ENCODE results near the gene TMEM41B. TPM values are rescaled to one million over a fixed set of nuclear protein-coding genes. Genes with fewer than 3 reads are reported as not detected.
A peak's percentile ranks its signal among the peaks of the same experiment; 100 is the strongest.

Gene TMEM41B
- total RNA-seq, 1 experiment from 2014 or later = 88.6 TPM

DNA sequence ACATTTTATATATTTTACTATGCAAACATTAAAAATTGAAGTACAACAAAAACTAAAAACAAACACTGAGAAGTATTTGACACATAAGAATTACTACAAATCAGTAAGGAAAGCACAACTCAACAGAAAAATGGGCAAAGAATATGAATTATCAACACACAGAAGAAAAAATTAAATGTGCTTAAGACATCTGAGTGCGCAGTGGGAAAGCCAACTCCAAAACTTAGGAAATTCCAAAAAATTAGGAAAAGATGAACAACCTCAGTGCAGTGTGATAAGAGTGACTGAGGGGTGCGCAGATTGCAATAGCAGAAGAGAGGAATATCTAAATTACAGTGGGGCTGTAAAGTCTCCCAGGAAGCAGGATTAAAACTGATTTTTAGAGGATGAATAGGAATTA lies 1.9 kb upstream of the TMEM41B start:
- Histone ChIP-seq H3K9me2 (replicated peaks; ENCODE audit: insufficient read depth, low read length) (no peaks in the 10 kb centered on the region), H3K9ac (ENCODE audit: low read length) (no peak overlapping the region), H4K20me1 (ENCODE audit: insufficient read depth, low read depth, low read length) (0 out of 2 replicates have a peak, but pooled peaks cover 7% of the 10 kb centered on the region), H2AFZ (ENCODE audit: low read length) (no peak overlapping the region), H3K9me3 (ENCODE audit: low read length) (no peaks in the 10 kb centered on the region), H3K4me2 (ENCODE audit: low read depth, low read length, poor library complexity, severe bottlenecking) (no peak overlapping the region), H3K4me3 (ENCODE audit: low read length) (no peak overlapping the region), H3K4me1 (ENCODE audit: low read length) (peaks cover 55% of the 10 kb centered on the region), H3K36me3 (ENCODE audit: insufficient read depth, low read length) (0 out of 2 replicates have a peak, but pooled peaks cover 3% of the 10 kb centered on the region), H3K27me3 (ENCODE audit: low read length) (no peaks in the 10 kb centered on the region), H3K79me2 (ENCODE audit: low read length) (peaks cover 30% of the 10 kb centered on the region), H3K27ac (ENCODE audit: low read length) (no peak overlapping the region)
- DNase-seq = no peak

DNA sequence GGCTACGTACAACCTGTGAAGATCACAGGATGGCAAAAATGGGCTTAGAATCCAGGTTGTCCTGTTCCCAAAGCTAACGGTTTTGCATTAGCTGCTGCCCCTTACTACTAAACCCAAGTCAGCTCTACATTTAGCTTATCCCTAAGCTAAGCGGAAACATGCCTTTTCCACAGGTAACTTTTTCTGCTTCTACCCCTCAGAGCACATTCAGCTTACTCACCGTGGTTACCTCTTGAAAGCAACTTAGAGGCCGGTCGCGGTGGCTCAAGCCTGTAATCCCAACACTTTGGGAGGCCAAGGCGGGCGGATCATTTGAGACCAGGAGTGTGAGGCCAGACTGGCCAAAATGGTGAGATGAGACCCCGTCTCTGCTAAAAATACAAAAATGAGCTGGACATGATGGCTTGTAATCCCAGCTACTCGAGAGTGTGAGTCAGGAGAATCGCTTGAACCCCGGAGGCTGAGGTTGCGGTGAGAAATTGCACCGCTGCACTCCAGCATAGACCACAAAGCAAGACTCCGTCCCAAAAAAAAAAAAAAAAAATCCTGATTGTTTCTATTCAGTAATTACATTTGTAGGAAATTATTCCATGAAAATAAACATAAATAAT lies 790 bp upstream of the TMEM41B start:
- 0 out of 2 replicates have a peak, but pooled peaks cover 7% of the 10 kb centered on the region for H4K20me1 ChIP-seq (ENCODE audit: insufficient read depth, low read depth, low read length)
- no peaks in the 10 kb centered on the region for H3K9me3 ChIP-seq (ENCODE audit: low read length)

DNA sequence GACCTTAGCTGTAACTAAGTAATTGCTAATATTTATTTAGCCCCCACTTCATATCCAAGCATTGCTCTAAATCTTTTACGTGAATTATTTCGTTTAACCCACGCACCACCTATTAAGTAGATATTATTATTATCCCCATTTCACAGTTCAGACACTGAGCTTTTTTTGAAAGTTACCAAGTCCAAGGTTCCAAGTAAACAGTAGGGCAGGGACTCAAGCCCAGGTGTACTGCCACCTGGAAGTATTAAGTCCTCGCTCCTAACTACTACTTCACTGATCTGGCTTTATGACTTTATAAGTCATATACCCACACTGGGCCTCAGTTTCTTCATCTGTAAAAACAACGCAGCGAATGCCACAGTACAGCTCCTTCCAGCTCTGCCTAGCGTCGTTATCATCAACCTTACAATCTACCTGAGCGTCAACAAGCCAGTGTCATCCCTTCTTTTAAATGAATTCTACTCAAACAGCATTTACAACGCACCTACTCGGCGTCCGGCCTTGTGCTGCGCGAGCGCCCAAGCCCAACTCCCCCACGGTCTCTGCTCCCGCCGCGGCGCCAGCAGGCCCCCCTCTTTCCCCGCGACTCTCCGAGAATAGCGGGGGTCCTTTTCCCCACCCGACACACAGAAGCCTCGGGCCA lies 624 bp downstream of the TMEM41B start:
- H4K20me1 ChIP-seq (ENCODE audit: insufficient read depth, low read depth, low read length) = 0 out of 2 replicates have a peak, but pooled peaks cover 7% of the 10 kb centered on the region
- H3K9ac ChIP-seq (ENCODE audit: low read length) = peak overlapping the region; percentile 100
- DNase-seq = peak; percentile 66

More for the DNA sequence above, 790 bp upstream of the TMEM41B start:
- H3K36me3 ChIP-seq (ENCODE audit: insufficient read depth, low read length) = 0 out of 2 replicates have a peak, but pooled peaks cover 3% of the 10 kb centered on the region
- peak overlapping the region; percentile 71 for H3K4me3 ChIP-seq (ENCODE audit: low read length)
- peaks cover 41% of the 10 kb centered on the region for H3K79me2 ChIP-seq (ENCODE audit: low read length)
- no peak for DNase-seq
- H3K9me2 ChIP-seq (replicated peaks; ENCODE audit: insufficient read depth, low read length) = no peaks in the 10 kb centered on the region
- H3K27me3 ChIP-seq (ENCODE audit: low read length) = no peaks in the 10 kb centered on the region
- peak overlapping the region; percentile 87 for H3K27ac ChIP-seq (ENCODE audit: low read length)
- peaks cover 55% of the 10 kb centered on the region for H3K4me1 ChIP-seq (ENCODE audit: low read length)
- H3K4me2 ChIP-seq (ENCODE audit: low read depth, low read length, poor library complexity, severe bottlenecking) = peak overlapping the region; percentile 98
- H3K9ac ChIP-seq (ENCODE audit: low read length) = peak overlapping the region; percentile 80
- peak overlapping the region; percentile 55; the same call in 1 of the 2 replicates for H2AFZ ChIP-seq (ENCODE audit: low read length)

DNA sequence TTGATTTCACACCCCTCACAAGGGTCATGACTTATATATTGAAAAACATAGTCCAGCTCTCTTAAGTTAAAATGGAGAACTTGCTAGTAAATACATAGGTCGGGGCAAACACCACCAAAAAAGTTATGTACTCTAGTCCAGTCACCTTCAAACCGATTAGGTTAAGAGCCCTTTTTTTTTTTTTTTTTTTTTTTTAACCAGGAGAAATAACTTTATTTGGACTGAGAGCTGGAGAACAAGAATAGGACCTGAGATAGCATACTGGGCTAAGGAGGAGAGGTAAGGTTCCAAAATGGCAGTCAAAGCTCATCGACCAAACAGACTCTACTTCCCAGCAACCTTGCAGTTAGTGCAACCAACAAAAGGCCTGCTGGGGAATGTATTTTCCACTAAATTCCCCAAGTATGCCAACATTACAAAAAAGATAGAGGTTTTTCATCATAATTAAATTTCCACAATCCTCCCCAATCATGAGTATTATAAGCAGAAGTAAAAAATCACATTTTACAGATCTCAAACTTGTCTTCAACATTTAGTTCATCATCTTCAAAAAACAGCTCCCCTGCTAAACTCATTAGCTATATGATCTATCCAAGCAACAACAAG lies 3.8 kb downstream of the TMEM41B start:
- Histone ChIP-seq H3K9ac (ENCODE audit: low read length) (no peak overlapping the region), H3K9me3 (ENCODE audit: low read length) (no peaks in the 10 kb centered on the region), H4K20me1 (ENCODE audit: insufficient read depth, low read depth, low read length) (0 out of 2 replicates have a peak, but pooled peaks cover 11% of the 10 kb centered on the region), H3K27me3 (ENCODE audit: low read length) (no peaks in the 10 kb centered on the region), H2AFZ (ENCODE audit: low read length) (no peak overlapping the region), H3K27ac (ENCODE audit: low read length) (no peak overlapping the region), H3K4me3 (ENCODE audit: low read length) (no peak overlapping the region), H3K79me2 (ENCODE audit: low read length) (peaks cover 86% of the 10 kb centered on the region), H3K9me2 (replicated peaks; ENCODE audit: insufficient read depth, low read length) (no peaks in the 10 kb centered on the region), H3K36me3 (ENCODE audit: insufficient read depth, low read length) (0 out of 2 replicates have a peak, but pooled peaks cover 3% of the 10 kb centered on the region), H3K4me1 (ENCODE audit: low read length) (peaks cover 30% of the 10 kb centered on the region), H3K4me2 (ENCODE audit: low read depth, low read length, poor library complexity, severe bottlenecking) (no peak overlapping the region)
- DNase-seq = no peak

More for the DNA sequence above, 624 bp downstream of the TMEM41B start:
- H2AFZ ChIP-seq (ENCODE audit: low read length) = peak overlapping the region; percentile 59; the same call in 1 of the 2 replicates
- H3K27ac ChIP-seq (ENCODE audit: low read length) = peak overlapping the region; percentile 86
- H3K9me3 ChIP-seq (ENCODE audit: low read length) = no peaks in the 10 kb centered on the region
- 0 out of 2 replicates have a peak, but pooled peaks cover 3% of the 10 kb centered on the region for H3K36me3 ChIP-seq (ENCODE audit: insufficient read depth, low read length)
- H3K9me2 ChIP-seq (replicated peaks; ENCODE audit: insufficient read depth, low read length) = no peaks in the 10 kb centered on the region
- H3K4me1 ChIP-seq (ENCODE audit: low read length) = peaks cover 47% of the 10 kb centered on the region
- peak overlapping the region; percentile 98 for H3K4me2 ChIP-seq (ENCODE audit: low read depth, low read length, poor library complexity, severe bottlenecking)
- peaks cover 55% of the 10 kb centered on the region for H3K79me2 ChIP-seq (ENCODE audit: low read length)
- H3K4me3 ChIP-seq (ENCODE audit: low read length) = peak overlapping the region; percentile 96
- H3K27me3 ChIP-seq (ENCODE audit: low read length) = no peaks in the 10 kb centered on the region

DNA sequence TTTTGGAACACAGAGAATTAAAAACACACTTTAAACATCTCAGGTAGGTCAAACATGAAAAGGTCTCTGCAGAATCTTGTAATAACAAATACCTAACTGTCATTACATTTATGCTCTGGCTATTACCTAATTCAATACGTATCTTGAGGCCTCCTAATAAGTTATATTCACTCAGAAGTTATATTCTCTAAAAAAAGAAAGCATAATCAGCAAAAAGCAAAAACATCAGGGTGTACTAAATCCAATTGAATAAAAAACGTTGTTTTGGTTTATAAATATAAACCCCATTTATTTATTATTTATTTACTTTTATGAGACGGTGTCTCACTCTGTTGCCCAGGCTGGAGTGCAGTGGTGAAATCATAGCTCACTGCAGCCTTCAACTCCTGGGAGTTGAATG lies 10.2 kb downstream of the TMEM41B start:
- Histone ChIP-seq H3K27me3 (ENCODE audit: low read length) (no peaks in the 10 kb centered on the region), H3K79me2 (ENCODE audit: low read length) (peaks cover 85% of the 10 kb centered on the region), H3K36me3 (ENCODE audit: insufficient read depth, low read length) (no peaks in the 10 kb centered on the region), H3K4me2 (ENCODE audit: low read depth, low read length, poor library complexity, severe bottlenecking) (no peak overlapping the region), H3K4me3 (ENCODE audit: low read length) (no peak overlapping the region), H3K9me3 (ENCODE audit: low read length) (no peaks in the 10 kb centered on the region), H4K20me1 (ENCODE audit: insufficient read depth, low read depth, low read length) (0 out of 2 replicates have a peak, but pooled peaks cover 5% of the 10 kb centered on the region), H3K27ac (ENCODE audit: low read length) (no peak overlapping the region), H3K9ac (ENCODE audit: low read length) (no peak overlapping the region), H3K9me2 (replicated peaks; ENCODE audit: insufficient read depth, low read length) (no peaks in the 10 kb centered on the region), H2AFZ (ENCODE audit: low read length) (no peak overlapping the region), H3K4me1 (ENCODE audit: low read length) (peaks cover 1% of the 10 kb centered on the region)
- DNase-seq = no peak

DNA sequence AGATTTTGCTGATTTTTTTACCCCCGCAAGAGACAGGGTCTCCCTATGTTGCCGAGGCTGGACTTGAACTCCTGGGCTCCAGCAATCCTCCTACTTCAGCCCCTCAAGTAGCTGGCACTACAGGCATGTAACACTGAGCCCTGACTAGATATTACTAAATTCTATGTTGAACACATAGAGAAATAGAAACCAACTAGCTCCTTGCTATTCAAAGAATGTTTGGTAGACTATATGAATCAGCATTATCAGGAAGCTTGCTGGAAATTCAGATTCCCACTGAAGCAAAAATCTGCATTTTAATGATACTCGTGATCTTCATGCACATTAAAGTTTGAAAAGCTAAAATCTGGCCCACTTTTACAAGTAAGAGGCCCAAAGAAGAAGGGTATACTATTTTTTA lies 11.9 kb downstream of the TMEM41B start:
- no peak for DNase-seq
- Histone ChIP-seq H3K36me3 (ENCODE audit: insufficient read depth, low read length) (peaks cover 2% of the 10 kb centered on the region; the same call in 1 of the 2 replicates), H3K27ac (ENCODE audit: low read length) (no peak overlapping the region), H4K20me1 (ENCODE audit: insufficient read depth, low read depth, low read length) (0 out of 2 replicates have a peak, but pooled peaks cover 5% of the 10 kb centered on the region), H3K4me2 (ENCODE audit: low read depth, low read length, poor library complexity, severe bottlenecking) (no peak overlapping the region), H3K9me3 (ENCODE audit: low read length) (no peaks in the 10 kb centered on the region), H3K27me3 (ENCODE audit: low read length) (no peaks in the 10 kb centered on the region), H2AFZ (ENCODE audit: low read length) (no peak overlapping the region), H3K4me1 (ENCODE audit: low read length) (no peaks in the 10 kb centered on the region), H3K9ac (ENCODE audit: low read length) (no peak overlapping the region), H3K79me2 (ENCODE audit: low read length) (peaks cover 78% of the 10 kb centered on the region), H3K9me2 (replicated peaks; ENCODE audit: insufficient read depth, low read length) (no peaks in the 10 kb centered on the region), H3K4me3 (ENCODE audit: low read length) (no peak overlapping the region)

DNA sequence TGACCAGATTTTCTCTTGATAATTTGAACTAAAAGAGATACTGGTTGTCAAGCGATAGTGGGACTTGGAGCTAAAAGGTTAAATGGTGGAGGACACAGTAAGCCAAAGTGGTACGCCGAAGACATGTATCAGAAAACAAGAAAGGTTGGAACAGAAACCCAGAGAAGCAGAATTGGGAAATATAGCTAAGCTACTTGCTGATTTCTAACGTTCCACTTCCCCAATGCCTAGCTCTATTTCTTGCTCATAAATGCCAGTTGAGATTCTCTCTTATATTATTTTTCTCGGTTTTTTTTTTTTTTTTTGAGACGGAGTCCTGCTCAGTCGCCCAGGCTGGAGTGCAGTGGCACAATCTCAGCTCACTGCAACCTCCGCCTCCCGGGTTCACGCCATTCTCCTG lies 12.7 kb downstream of the TMEM41B start:
- H3K4me2 ChIP-seq (ENCODE audit: low read depth, low read length, poor library complexity, severe bottlenecking) = no peak overlapping the region
- H3K4me1 ChIP-seq (ENCODE audit: low read length) = no peaks in the 10 kb centered on the region
- H3K9ac ChIP-seq (ENCODE audit: low read length) = no peak overlapping the region
- no peaks in the 10 kb centered on the region for H3K9me2 ChIP-seq (replicated peaks; ENCODE audit: insufficient read depth, low read length)
- no peak for DNase-seq
- H3K79me2 ChIP-seq (ENCODE audit: low read length) = peaks cover 72% of the 10 kb centered on the region
- no peak overlapping the region for H2AFZ ChIP-seq (ENCODE audit: low read length)
- no peak overlapping the region for H3K27ac ChIP-seq (ENCODE audit: low read length)
- no peak overlapping the region for H3K4me3 ChIP-seq (ENCODE audit: low read length)
- no peaks in the 10 kb centered on the region for H3K9me3 ChIP-seq (ENCODE audit: low read length)
- peaks cover 3% of the 10 kb centered on the region; the same call in 1 of the 2 replicates for H3K36me3 ChIP-seq (ENCODE audit: insufficient read depth, low read length)
- 0 out of 2 replicates have a peak, but pooled peaks cover under 1% of the 10 kb centered on the region for H4K20me1 ChIP-seq (ENCODE audit: insufficient read depth, low read depth, low read length)
- no peaks in the 10 kb centered on the region for H3K27me3 ChIP-seq (ENCODE audit: low read length)

DNA sequence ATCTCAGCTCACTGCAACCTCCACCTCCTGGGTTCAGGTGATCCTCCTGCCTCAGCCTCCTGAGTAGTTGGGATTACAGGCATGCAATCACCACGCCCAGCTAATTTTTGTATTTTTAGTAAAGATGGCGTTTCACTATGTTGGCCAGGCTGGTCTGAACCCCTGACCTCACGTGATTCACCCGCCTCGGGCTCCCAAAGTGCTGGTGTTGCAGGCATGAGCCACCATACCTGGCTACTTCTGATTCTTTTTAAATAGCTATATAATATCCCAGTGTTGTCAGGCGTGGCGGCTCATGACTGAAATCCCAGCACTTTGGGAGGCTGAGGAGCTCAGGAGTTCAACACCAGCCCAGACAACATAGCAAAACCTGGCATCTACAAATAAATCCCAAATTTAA lies 20.7 kb downstream of the TMEM41B start:
- H3K9me3 ChIP-seq (ENCODE audit: low read length) = no peaks in the 10 kb centered on the region
- DNase-seq = no peak
- H2AFZ ChIP-seq (ENCODE audit: low read length) = no peak overlapping the region

More for the DNA sequence above, 20.7 kb downstream of the TMEM41B start:
- no peaks in the 10 kb centered on the region for H4K20me1 ChIP-seq (ENCODE audit: insufficient read depth, low read depth, low read length)
- H3K9ac ChIP-seq (ENCODE audit: low read length) = no peak overlapping the region
- H3K4me3 ChIP-seq (ENCODE audit: low read length) = no peak overlapping the region
- peaks cover 8% of the 10 kb centered on the region; the same call in 1 of the 2 replicates for H3K36me3 ChIP-seq (ENCODE audit: insufficient read depth, low read length)
- no peaks in the 10 kb centered on the region for H3K27me3 ChIP-seq (ENCODE audit: low read length)
- no peak overlapping the region for H3K27ac ChIP-seq (ENCODE audit: low read length)
- no peaks in the 10 kb centered on the region for H3K4me1 ChIP-seq (ENCODE audit: low read length)
- no peaks in the 10 kb centered on the region for H3K9me2 ChIP-seq (replicated peaks; ENCODE audit: insufficient read depth, low read length)
- H3K4me2 ChIP-seq (ENCODE audit: low read depth, low read length, poor library complexity, severe bottlenecking) = no peak overlapping the region
- peaks cover 26% of the 10 kb centered on the region for H3K79me2 ChIP-seq (ENCODE audit: low read length)
